HCT116 (cell line): ENCODE data around the gene NXPE3. TPM values are rescaled to one million over a fixed set of nuclear protein-coding genes. Genes with fewer than 3 reads are reported as not detected.

ENCODE experiments used
- ATAC-seq: fragments of 200-7000 bp; cut with Tn5 transposase; 2 replicates; pipeline ENCODE4 v1.9.1; 2020; ENCODE audit warnings: mild to moderate bottlenecking, moderate library complexity
- BruUV-seq: library from RNA; stranded (reverse); fragments of 400-500 nt; replicated peaks from 2 replicates; lab custom pipeline; 2021; lab: Mats Ljungman, UMichigan
- CTCF ChIA-PET: fragments of 300-600 bp; sonication (Branson Sonifier 250); formaldehyde crosslinking; loops from one replicate; lab custom pipeline; 2021; ENCODE audit warnings: antibody characterized with exemption; lab: Charles Lee
- POLR2A ChIA-PET: fragments of 300-600, 350-600 bp; sonication (Branson Sonifier 250); formaldehyde crosslinking; loops from one replicate; lab custom pipeline; 2021; ENCODE audit warnings: antibody characterized with exemption; lab: Charles Lee
- RAD21 ChIA-PET, 2 experiments: fragments of 300-600 bp; sonication (Branson Sonifier 250); formaldehyde crosslinking; loops; one replicate each; lab custom pipeline; 2023; ENCODE audit warnings: low total read pairs in 2 of 2; ENCODE audit not compliant: uncharacterized antibody in 2 of 2, unreplicated experiment in 2 of 2, low non-redundant PET in 1 of 2; lab: Charles Lee
- DNase-seq: peaks from one replicate; pipeline ENCODE4 v3.0.0-alpha.2; 2010; ENCODE audit warnings: low read depth, low spot score
- H2AFZ ChIP-seq: fragments of 200-600 bp; shearing (Covaris generic), sonication (generic); 2 replicates; pipeline ENCODE4 v1.6.1; 2017; ENCODE audit warnings: low read depth, mixed run types, mixed read lengths, antibody characterized with exemption, low read length; ENCODE audit not compliant: poor library complexity, severe bottlenecking
- H3K27ac ChIP-seq: 2 replicates; pipeline ENCODE4 v1.5.1; 2012; ENCODE audit warnings: low read depth, low read length
- H3K27me3 ChIP-seq: fragments of 200-600 bp; sonication (generic); 2 replicates; pipeline ENCODE4 v1.6.1; 2016; ENCODE audit warnings: mixed run types, low read length, mixed read lengths; ENCODE audit not compliant: insufficient read depth
- H3K36me3 ChIP-seq, 2 experiments: fragments of 200-500 bp in 1 of 2; fragments of 200-600 bp in 1 of 2; sonication (Bioruptor generic) in 1 of 2; sonication (generic) in 1 of 2; 2 replicates each; pipeline versions ENCODE4 v1.5.1 to v1.6.1; 2014 to 2016; ENCODE audit warnings: low read length in 2 of 2, inconsistent platforms in 1 of 2, mixed read lengths in 1 of 2, mixed run types in 1 of 2; ENCODE audit not compliant: insufficient read depth in 2 of 2, control insufficient read depth in 1 of 2
- H3K4me1 ChIP-seq, 2 experiments: fragments of 200-600 bp in 1 of 2; sonication (generic) in 1 of 2; 2 replicates each; pipeline versions ENCODE4 v1.5.1 to v1.6.1; 2012 to 2017; ENCODE audit warnings: low read length in 2 of 2, inconsistent platforms in 1 of 2, mild to moderate bottlenecking in 1 of 2, mixed read lengths in 1 of 2, mixed run types in 1 of 2, moderate library complexity in 1 of 2; ENCODE audit not compliant: insufficient read depth in 2 of 2, control insufficient read depth in 1 of 2
- H3K4me2 ChIP-seq: fragments of 200-600 bp; sonication (generic); 2 replicates; pipeline ENCODE4 v1.6.1; 2017; ENCODE audit warnings: mixed run types, low read length, mixed read lengths
- H3K4me3 ChIP-seq, 2 experiments: fragments of 200-600 bp in 1 of 2; sonication (generic) in 1 of 2; replicated peaks in 1 of 2; 2 replicates each; pipeline ENCODE4 v1.5.1; 2011 to 2016; ENCODE audit warnings: low read length in 2 of 2, control low read depth in 1 of 2, low read depth in 1 of 2, mild to moderate bottlenecking in 1 of 2, mixed read lengths in 1 of 2, mixed run types in 1 of 2
- H3K79me2 ChIP-seq: fragments of 200-600 bp; sonication (generic); 2 replicates; pipeline ENCODE4 v1.6.1; 2017; ENCODE audit warnings: mild to moderate bottlenecking, mixed run types, low read length, moderate library complexity, mixed read lengths; ENCODE audit not compliant: insufficient read depth
- H3K9ac ChIP-seq: fragments of 200-600 bp; sonication (generic); 2 replicates; pipeline ENCODE4 v1.6.1; 2016; ENCODE audit warnings: low read length, mixed read lengths
- H3K9me2 ChIP-seq: fragments of 200-600 bp; sonication (generic), shearing (Covaris generic); 2 replicates; pipeline ENCODE4 v1.6.1; 2017; ENCODE audit warnings: mixed run types, mild to moderate bottlenecking, moderate library complexity; ENCODE audit not compliant: insufficient read depth
- H3K9me3 ChIP-seq, 2 experiments: fragments of 200-500 bp in 1 of 2; fragments of 200-600 bp in 1 of 2; sonication (Bioruptor generic) in 1 of 2; sonication (generic) in 1 of 2; 2 replicates each; pipeline ENCODE4 v1.6.1; 2014 to 2017; ENCODE audit warnings: low read length in 2 of 2, mixed read lengths in 2 of 2, inconsistent platforms in 1 of 2, low read depth in 1 of 2, mild to moderate bottlenecking in 1 of 2, mixed run types in 1 of 2, moderate library complexity in 1 of 2; ENCODE audit not compliant: control insufficient read depth in 1 of 2, insufficient read depth in 1 of 2
- H4K20me1 ChIP-seq: fragments of 200-600 bp; sonication (generic), shearing (Covaris generic); 2 replicates; pipeline ENCODE4 v1.6.1; 2017; ENCODE audit warnings: mixed run types, mild to moderate bottlenecking, moderate library complexity; ENCODE audit not compliant: insufficient read depth
- ATF3 ChIP-seq: IDR thresholded peaks from 2 replicates; pipeline ENCODE4 v1.6.1; 2012
- CBX3 ChIP-seq: IDR thresholded peaks from 2 replicates; pipeline ENCODE4 v1.6.1; 2012; ENCODE audit warnings: low read depth
- CEBPB ChIP-seq: IDR thresholded peaks from 2 replicates; pipeline ENCODE4 v1.6.1; 2012; ENCODE audit warnings: low read depth
- CTCF ChIP-seq, 3 experiments: fragments of 200-600 bp in 1 of 3; sonication (generic) in 1 of 3; IDR thresholded peaks in 2 of 3; conservative IDR thresholded peaks in 1 of 3; 2 replicates each; pipeline ENCODE4 v1.5.1; 2012 to 2017; ENCODE audit warnings: low read depth in 2 of 3, low read length in 2 of 3, antibody characterized with exemption in 1 of 3, borderline replicate concordance in 1 of 3, control low read depth in 1 of 3, mild to moderate bottlenecking in 1 of 3, mixed read lengths in 1 of 3, mixed run types in 1 of 3, moderate library complexity in 1 of 3; ENCODE audit not compliant: insufficient read depth in 1 of 3
- EGR1 ChIP-seq: IDR thresholded peaks from 2 replicates; pipeline ENCODE4 v1.6.1; 2012; ENCODE audit warnings: low read depth
- ELF1 ChIP-seq: IDR thresholded peaks from 2 replicates; pipeline ENCODE4 v1.6.1; 2012; ENCODE audit warnings: low read depth, borderline replicate concordance
- EZH2 ChIP-seq: fragments of 200-600 bp; sonication (generic); IDR thresholded peaks from 2 replicates; pipeline ENCODE4 v1.6.1; 2017; ENCODE audit warnings: antibody characterized with exemption, mixed run types
- EZH2phosphoT487 ChIP-seq: fragments of 200-600 bp; IDR thresholded peaks from 2 replicates; pipeline ENCODE4 v1.6.1; 2018; ENCODE audit warnings: antibody characterized with exemption, borderline replicate concordance
- FOSL1 ChIP-seq: IDR thresholded peaks from 2 replicates; pipeline ENCODE4 v1.6.1; 2012; ENCODE audit warnings: low read depth
- MAX ChIP-seq: IDR thresholded peaks from 2 replicates; pipeline ENCODE4 v1.6.1; 2012
- RAD21 ChIP-seq: IDR thresholded peaks from 2 replicates; pipeline ENCODE4 v1.6.1; 2012; ENCODE audit warnings: low read depth, mild to moderate bottlenecking
- SIN3A ChIP-seq: IDR thresholded peaks from 2 replicates; pipeline ENCODE4 v1.6.1; 2012; ENCODE audit warnings: low read depth
- SP1 ChIP-seq: IDR thresholded peaks from 2 replicates; pipeline ENCODE4 v1.6.1; 2012; ENCODE audit warnings: low read depth
- SRF ChIP-seq: IDR thresholded peaks from 2 replicates; pipeline ENCODE4 v1.6.1; 2012; ENCODE audit warnings: low read depth
- TCF7L2 ChIP-seq: IDR thresholded peaks from 2 replicates; pipeline ENCODE4 v1.7.0; 2011; ENCODE audit warnings: borderline replicate concordance, inconsistent platforms; ENCODE audit not compliant: insufficient read depth, insufficient read length; ENCODE audit errors: extremely low read depth
- ZBTB33 ChIP-seq: IDR thresholded peaks from 2 replicates; pipeline ENCODE4 v1.6.1; 2011; ENCODE audit warnings: mild to moderate bottlenecking, low read length, moderate library complexity; ENCODE audit not compliant: insufficient replicate concordance; ENCODE audit errors: extremely low read depth
- ZFX ChIP-seq: fragments of 450-650 bp; IDR thresholded peaks from 2 replicates; pipeline ENCODE4 v1.6.1; 2017
- ZNF274 ChIP-seq: fragments of 200-500 bp; sonication (Bioruptor generic); IDR thresholded peaks from 2 replicates; pipeline ENCODE4 v1.6.1; 2014; ENCODE audit warnings: mild to moderate bottlenecking, low read depth, low read length, inconsistent platforms
- intact Hi-C: fragments of 100-400 bp; cut with micrococcal nuclease; formaldehyde crosslinking; loops from 2 replicates; pipeline ENCODE4 v1.10.0; 2022
- total RNA-seq: library from RNA; stranded (reverse); gene quantifications from one replicate; pipeline ENCODE4 v1.2.1, GENCODE V29; 2021; ENCODE audit not compliant: unreplicated experiment

The NXPE3 gene
- total RNA-seq, 1 experiment from 2014 or later = 4.3 TPM

GRCh38 chr3:101854608-101855304 is 75.7 kb downstream of the NXPE3 start (continued):
- TF ChIP-seq RAD21 = no peak
- no peak for TF ChIP-seq SP1
- TF ChIP-seq MAX = no peak
- TF ChIP-seq ELF1 = no peak

- Histone ChIP-seq H3K79me2 (no peaks in the 10 kb centered on the region), H3K4me2 (no peak overlapping the region), H3K36me3 (peaks cover 43 to 63% of the 10 kb centered on the region in 2 experiments), H3K4me1 (no peaks in the 10 kb centered on the region), H3K27me3 (no peaks in the 10 kb centered on the region), H2AFZ (no peak overlapping the region), H3K9ac (no peak overlapping the region), H4K20me1 (no peaks in the 10 kb centered on the region), H3K4me3 (no peak overlapping the region), H3K27ac (no peak overlapping the region), H3K9me2 (no peaks in the 10 kb centered on the region), H3K9me3 (no peaks in the 10 kb centered on the region)
- intact Hi-C loops = no loop called here
- ATAC-seq = no peak
- RAD21 ChIA-PET = interaction anchor here in 1 of 2 experiments (0.7 kb wide), 1 partner anchor 181 kb away, joined by 3 read pairs; no protein-coding TSS in a partner anchor
- POLR2A ChIA-PET = no interaction called here
- DNase-seq = no peak
- CTCF ChIA-PET = no interaction called here
- no TSS peak for BruUV-seq
- TF ChIP-seq CTCF (IDR thresholded peaks at IDR 0.05 in 2 of 3, conservative IDR thresholded peaks at IDR 0.05 in 1 of 3; ENCODE audit: borderline replicate concordance in 1 of 3, insufficient read depth in 1 of 3, low read depth in 2 of 3, low read length in 2 of 3) (no peak), SP1 (no peak), ZFX (no peak), SIN3A (no peak), EZH2 (no peak), SRF (no peak), CEBPB (no peak), EGR1 (no peak), ZBTB33 (no peak), CBX3 (no peak), EZH2phosphoT487 (no peak), ATF3 (no peak), FOSL1 (no peak), TCF7L2 (no peak), ZNF274 (no peak), MAX (no peak), RAD21 (no peak)
Observed at GRCh38 chr3:101857301-101857741, 78.3 kb downstream of the NXPE3 start.
